ENCODE measurements around the gene IGSF23.
A peak's percentile ranks its signal among the peaks of the same experiment; 100 is the strongest.
"Not testable (repeated sequence)": the region's sequence is repeated elsewhere in the genome, so short reads cannot be mapped to it uniquely, and the experiment has no call there.

IGSF23 gene

GRCh38 chr19:44587963-44588770 lies 25.2 kb upstream of the IGSF23 start:
- peak; percentile 56 for DNase-seq (ENCODE audit: extremely low read depth, low read depth)
- H3K4me3 ChIP-seq (replicated peaks; ENCODE audit: low read depth, low read length): no peak overlapping the region
- no peak for TF ChIP-seq CTCF (IDR thresholded peaks at IDR 0.05; ENCODE audit: low read depth, low read length, missing control alignments)

DNA sequence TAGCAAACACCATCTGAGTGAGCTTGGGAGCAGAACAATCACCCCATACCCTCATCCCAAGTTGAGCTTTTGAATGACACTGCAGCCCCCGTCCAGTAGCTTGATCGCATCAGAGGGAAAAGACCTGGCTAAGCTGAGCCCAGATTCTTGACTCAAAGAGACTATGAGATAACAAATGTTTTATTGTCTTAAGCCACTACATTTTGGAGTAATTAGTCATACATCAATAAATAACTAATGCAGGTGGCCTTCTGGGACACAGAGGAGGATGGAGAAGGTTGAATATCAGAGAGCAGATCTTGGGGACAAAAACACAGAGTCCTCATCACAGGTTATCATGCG lies 24.6 kb upstream of the IGSF23 start:
- H3K4me3 ChIP-seq (replicated peaks; ENCODE audit: low read depth, low read length): no peak overlapping the region

GRCh38 chr19:44590245-44591059 lies 22.9 kb upstream of the IGSF23 start:
- no peak overlapping the region for H3K4me3 ChIP-seq (replicated peaks; ENCODE audit: low read depth, low read length)
- no peak for DNase-seq (ENCODE audit: extremely low read depth, low read depth)
- TF ChIP-seq CTCF (IDR thresholded peaks at IDR 0.05; ENCODE audit: low read depth, low read length, missing control alignments): no peak

More for the DNA sequence above, 24.6 kb upstream of the IGSF23 start:
- TF ChIP-seq CTCF (IDR thresholded peaks at IDR 0.05; ENCODE audit: low read depth, low read length, missing control alignments): no peak
- no peak for DNase-seq (ENCODE audit: extremely low read depth, low read depth)

- DNase-seq (ENCODE audit: extremely low read depth, low read depth): not testable (repeated sequence)
Measured at GRCh38 chr19:44591340-44591993, 21.9 kb upstream of the IGSF23 start.

DNA sequence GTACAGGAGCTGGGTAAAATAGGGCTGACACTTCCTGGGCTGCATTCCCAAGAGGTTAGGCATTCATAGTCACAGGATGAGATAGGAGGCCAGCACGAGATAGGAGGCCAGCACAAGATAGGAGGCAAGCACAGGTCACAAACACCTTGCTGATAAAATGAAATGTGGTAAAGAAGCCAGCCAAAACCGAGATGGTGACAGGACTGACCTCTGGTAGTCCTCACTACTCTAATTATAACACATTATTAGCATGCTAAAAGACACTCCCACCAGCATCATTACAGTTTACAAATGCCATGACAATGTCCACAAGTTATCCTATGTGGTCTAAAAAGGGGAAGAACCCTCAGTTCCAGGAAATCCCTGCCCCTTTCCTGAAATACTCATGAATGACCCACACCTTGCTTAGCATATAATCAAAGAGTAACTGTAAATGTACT lies 20.9 kb upstream of the IGSF23 start:
- DNase-seq (ENCODE audit: extremely low read depth, low read depth): no peak
- H3K4me3 ChIP-seq (replicated peaks; ENCODE audit: low read depth, low read length): no peak overlapping the region
- no peak for TF ChIP-seq CTCF (IDR thresholded peaks at IDR 0.05; ENCODE audit: low read depth, low read length, missing control alignments)

More at GRCh38 chr19:44591340-44591993, 21.9 kb upstream of the IGSF23 start:
- H3K4me3 ChIP-seq (replicated peaks; ENCODE audit: low read depth, low read length): not testable (repeated sequence)

DNA sequence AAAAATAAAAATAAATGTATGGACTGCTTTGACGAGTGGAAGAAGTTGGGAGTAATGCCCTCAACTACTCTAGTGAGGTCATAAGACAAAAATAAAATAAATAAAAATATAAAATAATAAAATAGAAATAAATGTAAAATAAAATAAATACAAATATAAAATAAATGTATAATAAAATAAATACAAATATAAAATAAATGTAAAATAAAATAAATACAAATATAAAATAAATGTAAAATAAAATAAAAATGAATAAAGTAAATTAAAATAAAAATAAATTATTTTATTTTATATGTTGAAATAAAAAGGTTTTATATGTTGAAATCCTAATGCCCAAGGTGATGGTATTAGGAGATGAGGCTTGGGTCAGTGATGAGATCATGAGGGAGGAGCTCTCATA lies 20.1 kb upstream of the IGSF23 start:
- no peak overlapping the region for H3K4me3 ChIP-seq (replicated peaks; ENCODE audit: low read depth, low read length)
- TF ChIP-seq CTCF (IDR thresholded peaks at IDR 0.05; ENCODE audit: low read depth, low read length, missing control alignments): no peak
- no peak for DNase-seq (ENCODE audit: extremely low read depth, low read depth)

DNA sequence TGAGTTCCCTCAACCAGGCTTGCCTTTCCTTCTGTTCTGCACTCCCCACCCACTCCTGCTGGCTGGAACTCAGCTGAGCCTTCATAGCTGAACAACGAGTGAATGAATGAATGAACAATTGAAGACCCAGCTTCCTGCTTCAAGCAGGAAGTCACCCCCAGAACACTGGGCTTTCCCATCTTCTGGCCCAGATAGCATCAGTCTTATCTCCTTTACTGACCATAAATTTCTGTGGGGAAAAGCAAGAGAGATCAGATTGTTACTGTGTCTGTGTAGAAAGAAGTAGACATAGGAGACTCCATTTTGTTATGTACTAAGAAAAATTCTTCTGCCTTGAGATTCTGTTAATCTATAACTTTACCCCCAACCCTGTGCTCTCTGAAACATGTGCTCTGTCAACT lies 19.5 kb upstream of the IGSF23 start:
- not testable (repeated sequence) for H3K4me3 ChIP-seq (replicated peaks; ENCODE audit: low read depth, low read length); DNase-seq (ENCODE audit: extremely low read depth, low read depth)

All from HFF-Myc (cell line).